ENCODE measurements around the gene ZDHHC20.

Gene ZDHHC20

GRCh38 chr13:21361706-21362105, 97.4 kb downstream of the ZDHHC20 start:
- Histone ChIP-seq H3K79me2 (ENCODE audit: low read length) (no peaks in the 10 kb centered on the region), H3K4me3 (ENCODE audit: low read length) (no peak overlapping the region), H3K27ac (ENCODE audit: low read length) (no peak overlapping the region), H2AFZ (ENCODE audit: low read length) (no peak overlapping the region), H3K36me3 (replicated peaks; ENCODE audit: insufficient read depth, low read length) (no peaks in the 10 kb centered on the region), H3K9me3 (replicated peaks; ENCODE audit: insufficient read depth, low read length) (no peaks in the 10 kb centered on the region), H3K9ac (ENCODE audit: low read length) (no peak overlapping the region), H3K9me2 (replicated peaks; ENCODE audit: insufficient read depth, low read length) (no peaks in the 10 kb centered on the region), H3K27me3 (replicated peaks; ENCODE audit: insufficient read depth, low read length) (no peaks in the 10 kb centered on the region), H3K4me2 (ENCODE audit: low read depth, low read length) (no peak overlapping the region), H3F3A (ENCODE audit: insufficient read depth, low read length) (no peaks in the 10 kb centered on the region), H3K4me1 (ENCODE audit: low read length) (no peaks in the 10 kb centered on the region), H4K20me1 (ENCODE audit: insufficient read depth, low read length) (no peaks in the 10 kb centered on the region)
- TF ChIP-seq EZH2phosphoT487 (IDR thresholded peaks at IDR 0.05; ENCODE audit: low read length) (no peak), EZH2 (optimal IDR thresholded peaks at IDR 0.05; ENCODE audit: low read depth, low read length) (no peak), CTCF (IDR thresholded peaks at IDR 0.05; ENCODE audit: low read length) (no peak)
- DNase-seq: no peak

GRCh38 chr13:21361123-21361522, 98.0 kb downstream of the ZDHHC20 start:
- Histone ChIP-seq H3K27ac (ENCODE audit: low read length) (no peak overlapping the region), H3K4me2 (ENCODE audit: low read depth, low read length) (no peak overlapping the region), H3K9me2 (replicated peaks; ENCODE audit: insufficient read depth, low read length) (no peaks in the 10 kb centered on the region), H3K4me1 (ENCODE audit: low read length) (no peaks in the 10 kb centered on the region), H4K20me1 (ENCODE audit: insufficient read depth, low read length) (no peaks in the 10 kb centered on the region), H3K36me3 (replicated peaks; ENCODE audit: insufficient read depth, low read length) (no peaks in the 10 kb centered on the region), H3K79me2 (ENCODE audit: low read length) (no peaks in the 10 kb centered on the region), H3F3A (ENCODE audit: insufficient read depth, low read length) (no peaks in the 10 kb centered on the region), H3K27me3 (replicated peaks; ENCODE audit: insufficient read depth, low read length) (no peaks in the 10 kb centered on the region), H3K9ac (ENCODE audit: low read length) (no peak overlapping the region), H3K9me3 (replicated peaks; ENCODE audit: insufficient read depth, low read length) (no peaks in the 10 kb centered on the region), H2AFZ (ENCODE audit: low read length) (no peak overlapping the region), H3K4me3 (ENCODE audit: low read length) (no peak overlapping the region)
- DNase-seq: no peak
- TF ChIP-seq CTCF (IDR thresholded peaks at IDR 0.05; ENCODE audit: low read length): no peak
- TF ChIP-seq EZH2 (optimal IDR thresholded peaks at IDR 0.05; ENCODE audit: low read depth, low read length): no peak
- TF ChIP-seq EZH2phosphoT487 (IDR thresholded peaks at IDR 0.05; ENCODE audit: low read length): no peak

GRCh38 chr13:21360463-21360862, 98.6 kb downstream of the ZDHHC20 start:
- H2AFZ ChIP-seq (ENCODE audit: low read length): no peak overlapping the region
- H3K27ac ChIP-seq (ENCODE audit: low read length): no peak overlapping the region
- no peaks in the 10 kb centered on the region for H3K4me1 ChIP-seq (ENCODE audit: low read length)
- H3F3A ChIP-seq (ENCODE audit: insufficient read depth, low read length): no peaks in the 10 kb centered on the region
- H3K27me3 ChIP-seq (replicated peaks; ENCODE audit: insufficient read depth, low read length): no peaks in the 10 kb centered on the region
- H3K4me2 ChIP-seq (ENCODE audit: low read depth, low read length): no peak overlapping the region
- DNase-seq: no peak
- H3K9me2 ChIP-seq (replicated peaks; ENCODE audit: insufficient read depth, low read length): no peaks in the 10 kb centered on the region
- H3K9ac ChIP-seq (ENCODE audit: low read length): no peak overlapping the region
- H4K20me1 ChIP-seq (ENCODE audit: insufficient read depth, low read length): no peaks in the 10 kb centered on the region
- H3K9me3 ChIP-seq (replicated peaks; ENCODE audit: insufficient read depth, low read length): no peaks in the 10 kb centered on the region
- H3K79me2 ChIP-seq (ENCODE audit: low read length): no peaks in the 10 kb centered on the region
- no peaks in the 10 kb centered on the region for H3K36me3 ChIP-seq (replicated peaks; ENCODE audit: insufficient read depth, low read length)
- no peak overlapping the region for H3K4me3 ChIP-seq (ENCODE audit: low read length)
- TF ChIP-seq CTCF (IDR thresholded peaks at IDR 0.05; ENCODE audit: low read length): no peak
- no peak for TF ChIP-seq EZH2 (optimal IDR thresholded peaks at IDR 0.05; ENCODE audit: low read depth, low read length)
- TF ChIP-seq EZH2phosphoT487 (IDR thresholded peaks at IDR 0.05; ENCODE audit: low read length): no peak
